Measurements from ENCODE around the gene NKAPD1. TPM values are rescaled to one million over a fixed set of nuclear protein-coding genes. Genes with fewer than 3 reads are reported as not detected.

NKAPD1 gene
- total and polyA plus RNA-seq, 2 of the 13 experiments (the other 11 are each of a cell fraction or from before 2014, with no cell fraction given), result 11.2 to 22.5 TPM

GRCh38 chr11:112024773-112025678, 49.1 kb upstream of the NKAPD1 start, which contains the start of gene DLAT (continued):
- peak; percentile 69; the same call in 1 of the 2 replicates for TF ChIP-seq MEIS2 (CRISPR knock-in tag; IDR thresholded peaks at IDR 0.05)
- TF ChIP-seq SATB2 (CRISPR knock-in tag; IDR thresholded peaks at IDR 0.05), result peak; percentile 78; the same call in 1 of the 2 replicates
- TF ChIP-seq POLR2AphosphoS5 (IDR thresholded peaks at IDR 0.05; ENCODE audit: low read depth, low read length), result peak; percentile 93
- no peak for TF ChIP-seq PRPF4 (IDR thresholded peaks at IDR 0.05; ENCODE audit: low read depth, low read length, poor library complexity, severe bottlenecking)
- peak; percentile 69; the same call in 1 of the 2 replicates for TF ChIP-seq ZNF576 (CRISPR knock-in tag; IDR thresholded peaks at IDR 0.05)
- no peak for TF ChIP-seq PHB2 (IDR thresholded peaks at IDR 0.05; ENCODE audit: partially characterized antibody)
- TF ChIP-seq ZNF652 (CRISPR knock-in tag; IDR thresholded peaks at IDR 0.05; ENCODE audit: borderline replicate concordance, low read depth), result peak; percentile 18; the same call in 1 of the 2 replicates
- TF ChIP-seq YEATS2 (CRISPR knock-in tag; IDR thresholded peaks at IDR 0.05; ENCODE audit: borderline replicate concordance), result peak; percentile 90
- TF ChIP-seq ZZZ3 (CRISPR knock-in tag; IDR thresholded peaks at IDR 0.05; ENCODE audit: borderline replicate concordance), result peak; percentile 93; the same call in 1 of the 2 replicates
- TF ChIP-seq ZNF614 (CRISPR knock-in tag; IDR thresholded peaks at IDR 0.05; ENCODE audit: borderline replicate concordance), result peak; percentile 72; the same call in 1 of the 2 replicates
- TF ChIP-seq FOXK1 (CRISPR knock-in tag; IDR thresholded peaks at IDR 0.05; ENCODE audit: borderline replicate concordance, low read depth), result 0 out of 2 replicates have a peak, but pooled peaks have one; percentile 58
- TF ChIP-seq RNF2 (conservative IDR thresholded peaks at IDR 0.05; ENCODE audit: low read depth), result peak; percentile 52; the same call in 1 of the 2 replicates
- TF ChIP-seq ZNF761 (CRISPR knock-in tag; conservative IDR thresholded peaks at IDR 0.05), result peak; percentile 81; the same call in 1 of the 2 replicates
- TF ChIP-seq ZNF7 (CRISPR knock-in tag; IDR thresholded peaks at IDR 0.05), result no peak
- no peak for TF ChIP-seq ZNF549 (CRISPR knock-in tag; IDR thresholded peaks at IDR 0.05)
- peak; percentile 53 for TF ChIP-seq NCOA2 (CRISPR knock-in tag; IDR thresholded peaks at IDR 0.05)
- TF ChIP-seq BRCA1 (CRISPR knock-in tag; IDR thresholded peaks at IDR 0.05), result peak; percentile 75; the same call in 1 of the 2 replicates
- TF ChIP-seq ZBTB20 (CRISPR knock-in tag; IDR thresholded peaks at IDR 0.05; ENCODE audit: borderline replicate concordance, low read depth), result peak; percentile 76
- peak; percentile 59 for TF ChIP-seq HNRNPH1 (optimal IDR thresholded peaks at IDR 0.05; ENCODE audit: low read depth, low read length)
- TF ChIP-seq ZKSCAN8 (CRISPR knock-in tag; IDR thresholded peaks at IDR 0.05; ENCODE audit: borderline replicate concordance), result peak; percentile 78; the same call in 1 of the 2 replicates
- TF ChIP-seq CREBL2 (CRISPR knock-in tag; IDR thresholded peaks at IDR 0.05; ENCODE audit: borderline replicate concordance), result peak; percentile 7; the same call in 1 of the 2 replicates
- no peak for TF ChIP-seq LRRFIP1 (CRISPR knock-in tag; conservative IDR thresholded peaks at IDR 0.05)
- TF ChIP-seq ZNF501 (CRISPR knock-in tag; IDR thresholded peaks at IDR 0.05), result peak; percentile 99
- no peak for TF ChIP-seq HDAC6 (IDR thresholded peaks at IDR 0.05; ENCODE audit: low read depth, low read length)
- TF ChIP-seq TRIM24 (CRISPR knock-in tag; IDR thresholded peaks at IDR 0.05), result no peak
- TF ChIP-seq TFDP2 (CRISPR knock-in tag; IDR thresholded peaks at IDR 0.05), result peak; percentile 87
- TF ChIP-seq MTF2 (CRISPR knock-in tag; IDR thresholded peaks at IDR 0.05; ENCODE audit: borderline replicate concordance), result no peak; the same call in 1 of the 2 replicates
